ENCODE data around the gene EIF3J. TPM values are rescaled to one million over a fixed set of nuclear protein-coding genes. Genes with fewer than 3 reads are reported as not detected.
A peak's percentile ranks its signal among the peaks of the same experiment; 100 is the strongest.

The EIF3J gene
- total and polyA plus RNA-seq, 4 donors = 46.4 to 114 (median 86.4) TPM

DNA sequence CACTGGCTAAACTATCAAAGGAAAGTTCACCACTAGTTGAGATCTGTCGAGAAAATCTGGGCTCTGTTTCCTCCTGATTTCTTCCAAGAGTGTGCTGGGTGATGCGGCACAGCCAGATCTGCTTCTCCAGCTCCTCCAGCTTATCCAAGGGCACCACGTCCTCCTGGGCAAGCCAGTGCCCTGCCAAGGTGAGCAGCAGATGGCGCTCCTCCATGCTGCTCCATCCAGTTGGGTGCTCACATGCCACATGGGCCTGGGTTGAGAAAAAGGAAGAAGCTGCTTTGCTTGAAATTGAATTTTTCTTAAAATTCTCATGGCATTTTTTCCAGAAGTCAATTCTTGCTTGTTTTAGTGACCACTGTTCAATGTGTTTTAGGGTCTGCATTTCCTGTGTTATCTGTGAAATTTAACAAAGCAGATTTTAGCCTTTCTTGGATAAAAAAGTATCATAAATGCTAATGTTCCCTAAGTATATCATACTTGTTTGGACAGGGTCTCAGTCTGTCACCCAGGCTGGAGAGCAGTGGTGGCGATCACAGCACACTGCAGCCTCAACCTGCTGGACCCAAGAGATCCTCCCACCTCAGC lies 47.3 kb downstream of the EIF3J start:
- 69% methylated on average over 3 of the region's 5 CpGs for WGBS (ENCODE audit: insufficient coverage)

GRCh38 chr15:44585633-44586032 lies 48.7 kb downstream of the EIF3J start:
- no peak overlapping the region for H3K4me3 ChIP-seq (ENCODE audit: low read depth, low read length)
- peaks cover 47% of the 10 kb centered on the region for H3K36me3 ChIP-seq (ENCODE audit: control insufficient read depth, insufficient read depth, low read length)

More for the DNA sequence above, 47.3 kb downstream of the EIF3J start:
- Histone ChIP-seq H3K9me3 (ENCODE audit: control insufficient read depth, insufficient read depth, low read length) (no peaks in the 10 kb centered on the region), H3K4me3 (ENCODE audit: low read depth, low read length) (no peak overlapping the region), H3K27me3 (ENCODE audit: control insufficient read depth, insufficient read depth, low read length) (no peaks in the 10 kb centered on the region), H3K27ac (ENCODE audit: low read depth, low read length) (no peak overlapping the region), H3K36me3 (ENCODE audit: control insufficient read depth, insufficient read depth, low read length) (peaks cover 43% of the 10 kb centered on the region), H3K4me1 (ENCODE audit: control insufficient read depth, insufficient read depth, low read length) (no peaks in the 10 kb centered on the region)
- peak in 2 of 6 donors; percentile 14 to 16 for DNase-seq (ENCODE audit: low read depth in 4 of 6, low spot score in 6 of 6)

DNA sequence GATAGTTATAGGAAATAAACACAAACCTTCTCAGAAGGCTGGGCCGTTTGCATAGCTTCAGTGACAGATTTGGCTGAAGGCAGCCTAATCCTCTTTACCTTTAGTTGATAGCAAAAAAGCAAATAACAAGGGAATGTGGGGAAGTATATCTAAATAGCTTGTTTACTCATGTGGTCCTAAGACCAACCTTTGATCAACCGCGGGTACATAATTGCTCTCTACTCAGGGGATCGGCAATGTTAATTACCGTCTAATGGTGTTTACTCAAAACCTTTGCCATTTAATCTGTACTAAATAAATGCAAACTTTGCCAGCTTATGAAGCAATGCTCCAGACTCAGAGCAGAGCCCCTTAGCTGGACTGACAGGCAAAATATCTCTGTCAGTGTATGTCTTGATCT lies 51.6 kb downstream of the EIF3J start:
- no peak for DNase-seq (ENCODE audit: low read depth in 4 of 6, low spot score in 6 of 6)
- Histone ChIP-seq H3K4me3 (ENCODE audit: low read depth, low read length) (no peak overlapping the region), H3K4me1 (ENCODE audit: control insufficient read depth, insufficient read depth, low read length) (no peaks in the 10 kb centered on the region), H3K27me3 (ENCODE audit: control insufficient read depth, insufficient read depth, low read length) (no peaks in the 10 kb centered on the region), H3K36me3 (ENCODE audit: control insufficient read depth, insufficient read depth, low read length) (peaks cover 57% of the 10 kb centered on the region), H3K9me3 (ENCODE audit: control insufficient read depth, insufficient read depth, low read length) (no peaks in the 10 kb centered on the region), H3K27ac (ENCODE audit: low read depth, low read length) (no peak overlapping the region)
- 92% methylated on average over 4 of the region's 5 CpGs for WGBS (ENCODE audit: insufficient coverage)

More at GRCh38 chr15:44585633-44586032, 48.7 kb downstream of the EIF3J start:
- WGBS (ENCODE audit: insufficient coverage) = no CpG with 5 or more reads among the region's 2 CpGs
- Histone ChIP-seq H3K9me3 (ENCODE audit: control insufficient read depth, insufficient read depth, low read length) (no peaks in the 10 kb centered on the region), H3K27ac (ENCODE audit: low read depth, low read length) (no peak overlapping the region), H3K27me3 (ENCODE audit: control insufficient read depth, insufficient read depth, low read length) (no peaks in the 10 kb centered on the region), H3K4me1 (ENCODE audit: control insufficient read depth, insufficient read depth, low read length) (no peaks in the 10 kb centered on the region)
- DNase-seq (ENCODE audit: low read depth in 4 of 6, low spot score in 6 of 6) = peak in 1 of 6 donors; percentile 21

DNA sequence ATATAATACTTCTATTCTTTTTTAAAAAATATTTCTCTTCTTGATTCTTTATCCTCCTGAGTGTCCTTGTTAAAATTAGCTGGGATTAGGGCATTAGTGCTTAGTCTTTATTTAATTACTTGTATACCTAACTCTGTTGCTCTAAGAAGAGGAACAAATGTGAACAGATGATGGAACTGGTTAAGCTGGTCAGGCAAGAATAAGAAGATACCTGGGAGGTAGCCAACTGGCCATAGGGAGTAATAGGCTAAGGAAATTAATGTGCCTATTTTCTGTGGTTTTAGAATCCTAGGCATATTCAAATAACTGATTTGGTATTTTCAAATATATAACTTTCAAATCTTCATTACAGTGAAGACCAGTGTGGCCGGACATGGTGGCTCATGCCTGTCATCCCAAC lies 54.4 kb downstream of the EIF3J start:
- no peaks in the 10 kb centered on the region for H3K4me1 ChIP-seq (ENCODE audit: control insufficient read depth, insufficient read depth, low read length)
- DNase-seq (ENCODE audit: low read depth in 4 of 6, low spot score in 6 of 6) = no peak
- peaks cover 55% of the 10 kb centered on the region for H3K36me3 ChIP-seq (ENCODE audit: control insufficient read depth, insufficient read depth, low read length)
- H3K27ac ChIP-seq (ENCODE audit: low read depth, low read length) = no peak overlapping the region
- H3K4me3 ChIP-seq (ENCODE audit: low read depth, low read length) = no peak overlapping the region
- no peaks in the 10 kb centered on the region for H3K27me3 ChIP-seq (ENCODE audit: control insufficient read depth, insufficient read depth, low read length)
- no peaks in the 10 kb centered on the region for H3K9me3 ChIP-seq (ENCODE audit: control insufficient read depth, insufficient read depth, low read length)
- 100% methylated on average over 1 of the region's 1 CpG for WGBS (ENCODE audit: insufficient coverage)

DNA sequence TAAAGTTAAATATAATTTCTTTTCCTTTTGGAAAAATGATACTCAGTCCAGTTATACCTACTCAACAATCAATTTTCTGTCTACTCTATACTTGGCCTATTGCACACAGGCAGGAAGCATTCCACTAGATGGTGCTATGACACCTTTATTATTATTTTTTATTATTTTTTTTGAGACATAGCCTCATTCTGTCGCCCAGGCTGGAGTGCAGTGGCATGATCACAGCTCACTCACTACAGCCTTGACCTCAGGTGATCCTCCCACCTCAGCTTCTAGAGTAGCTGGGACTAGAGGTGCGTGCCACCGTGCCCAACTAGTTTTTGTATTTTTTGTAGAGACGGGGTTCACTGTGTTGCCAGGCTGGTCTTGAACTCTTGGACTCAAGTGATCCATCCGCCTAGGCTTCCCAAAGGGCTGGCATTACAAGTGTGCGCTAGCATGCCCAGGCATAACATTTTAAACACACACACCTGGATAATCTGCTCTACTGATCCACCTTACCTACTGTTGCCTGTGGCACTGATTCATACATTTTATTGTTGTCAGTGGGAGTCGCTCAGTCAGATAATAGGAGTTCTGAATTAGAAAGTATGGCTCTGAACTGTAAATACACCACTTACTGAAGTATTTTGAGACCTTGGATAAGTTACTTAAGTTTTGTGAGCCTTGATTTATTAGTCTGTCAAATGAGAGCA lies 56.2 kb downstream of the EIF3J start:
- WGBS (ENCODE audit: insufficient coverage) = 100% methylated on average over 2 of the region's 7 CpGs
- Histone ChIP-seq H3K4me3 (ENCODE audit: low read depth, low read length) (no peak overlapping the region), H3K27me3 (ENCODE audit: control insufficient read depth, insufficient read depth, low read length) (no peaks in the 10 kb centered on the region), H3K36me3 (ENCODE audit: control insufficient read depth, insufficient read depth, low read length) (peaks cover 56% of the 10 kb centered on the region), H3K4me1 (ENCODE audit: control insufficient read depth, insufficient read depth, low read length) (no peaks in the 10 kb centered on the region), H3K27ac (ENCODE audit: low read depth, low read length) (no peak overlapping the region), H3K9me3 (ENCODE audit: control insufficient read depth, insufficient read depth, low read length) (no peaks in the 10 kb centered on the region)
- peak in 1 of 6 donors; percentile 56 for DNase-seq (ENCODE audit: low read depth in 4 of 6, low spot score in 6 of 6)

DNA sequence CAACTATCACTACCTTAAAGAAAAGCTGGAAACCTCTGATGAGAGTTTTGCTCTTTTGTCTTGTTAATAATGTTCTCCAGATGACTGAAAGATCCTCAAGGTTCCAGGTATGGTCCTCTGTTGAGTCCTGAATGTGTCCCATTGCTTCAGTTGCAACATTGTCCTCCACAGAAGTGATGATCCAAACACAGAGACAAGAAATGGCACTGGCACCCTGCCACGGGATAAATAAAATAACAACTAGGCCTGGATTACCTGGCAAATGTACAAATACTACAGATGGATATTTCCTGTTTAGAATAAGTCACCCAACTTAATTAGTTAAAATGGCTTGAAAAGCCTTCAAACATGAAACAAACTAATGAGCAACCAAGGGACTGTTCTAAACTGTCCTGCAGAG lies 58.3 kb downstream of the EIF3J start:
- Histone ChIP-seq H3K27me3 (ENCODE audit: control insufficient read depth, insufficient read depth, low read length) (no peaks in the 10 kb centered on the region), H3K4me3 (ENCODE audit: low read depth, low read length) (no peak overlapping the region), H3K4me1 (ENCODE audit: control insufficient read depth, insufficient read depth, low read length) (no peaks in the 10 kb centered on the region), H3K9me3 (ENCODE audit: control insufficient read depth, insufficient read depth, low read length) (no peaks in the 10 kb centered on the region), H3K27ac (ENCODE audit: low read depth, low read length) (no peak overlapping the region), H3K36me3 (ENCODE audit: control insufficient read depth, insufficient read depth, low read length) (peaks cover 52% of the 10 kb centered on the region)
- WGBS (ENCODE audit: insufficient coverage) = no CpG with 5 or more reads among the region's 1 CpG
- no peak for DNase-seq (ENCODE audit: low read depth in 4 of 6, low spot score in 6 of 6)

- H3K27ac ChIP-seq (ENCODE audit: low read depth, low read length) = no peak overlapping the region
- H3K9me3 ChIP-seq (ENCODE audit: control insufficient read depth, insufficient read depth, low read length) = no peaks in the 10 kb centered on the region
- H3K36me3 ChIP-seq (ENCODE audit: control insufficient read depth, insufficient read depth, low read length) = peaks cover 52% of the 10 kb centered on the region
- WGBS (ENCODE audit: insufficient coverage) = 100% methylated on average over 3 of the region's 3 CpGs
- no peaks in the 10 kb centered on the region for H3K4me1 ChIP-seq (ENCODE audit: control insufficient read depth, insufficient read depth, low read length)
- no peak overlapping the region for H3K4me3 ChIP-seq (ENCODE audit: low read depth, low read length)
- no peak for DNase-seq (ENCODE audit: low read depth in 4 of 6, low spot score in 6 of 6)
- no peaks in the 10 kb centered on the region for H3K27me3 ChIP-seq (ENCODE audit: control insufficient read depth, insufficient read depth, low read length)
Observed at GRCh38 chr15:44595656-44596510, 58.9 kb downstream of the EIF3J start.

DNA sequence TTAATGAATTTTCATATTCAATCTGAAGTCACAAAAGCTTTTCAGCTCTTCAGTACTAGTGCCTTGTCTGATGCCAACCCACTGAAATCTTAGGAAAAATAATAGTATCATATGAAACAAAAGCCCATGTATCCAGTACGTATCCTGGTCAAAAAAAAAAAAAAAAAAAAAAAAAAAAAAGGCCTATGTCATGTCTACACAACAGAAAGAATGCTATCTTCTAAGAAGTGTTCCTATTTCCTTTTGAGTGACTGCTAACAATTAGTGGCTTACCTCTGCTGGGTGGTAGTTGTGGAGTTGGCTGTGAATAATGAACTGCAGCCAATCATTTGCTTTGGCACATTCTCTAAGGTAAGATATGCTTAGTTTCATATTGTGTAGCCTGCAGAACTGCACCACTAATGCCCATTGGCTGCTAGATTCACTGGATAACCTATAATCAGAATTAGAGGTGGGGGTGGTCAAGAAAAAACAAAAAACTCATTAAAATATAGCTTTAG lies 59.6 kb downstream of the EIF3J start:
- Histone ChIP-seq H3K27me3 (ENCODE audit: control insufficient read depth, insufficient read depth, low read length) (no peaks in the 10 kb centered on the region), H3K27ac (ENCODE audit: low read depth, low read length) (no peak overlapping the region), H3K9me3 (ENCODE audit: control insufficient read depth, insufficient read depth, low read length) (no peaks in the 10 kb centered on the region), H3K36me3 (ENCODE audit: control insufficient read depth, insufficient read depth, low read length) (peaks cover 50% of the 10 kb centered on the region), H3K4me1 (ENCODE audit: control insufficient read depth, insufficient read depth, low read length) (no peaks in the 10 kb centered on the region), H3K4me3 (ENCODE audit: low read depth, low read length) (no peak overlapping the region)
- DNase-seq (ENCODE audit: low read depth in 4 of 6, low spot score in 6 of 6) = no peak
- WGBS (ENCODE audit: insufficient coverage) = no CpG with 5 or more reads among the region's 1 CpG

- Histone ChIP-seq H3K4me1 (ENCODE audit: control insufficient read depth, insufficient read depth, low read length) (no peaks in the 10 kb centered on the region), H3K36me3 (ENCODE audit: control insufficient read depth, insufficient read depth, low read length) (peaks cover 39% of the 10 kb centered on the region), H3K4me3 (ENCODE audit: low read depth, low read length) (no peak overlapping the region), H3K9me3 (ENCODE audit: control insufficient read depth, insufficient read depth, low read length) (no peaks in the 10 kb centered on the region), H3K27ac (ENCODE audit: low read depth, low read length) (no peak overlapping the region), H3K27me3 (ENCODE audit: control insufficient read depth, insufficient read depth, low read length) (no peaks in the 10 kb centered on the region)
- WGBS (ENCODE audit: insufficient coverage) = no CpG with 5 or more reads among the region's 1 CpG
- no peak for DNase-seq (ENCODE audit: low read depth in 4 of 6, low spot score in 6 of 6)
Observed at GRCh38 chr15:44598066-44598465, 61.1 kb downstream of the EIF3J start.
